Activated CD8-positive, alpha-beta memory T cell treated with anti-CD3 and anti-CD28 coated beads, Interleukin-2, amount 10 ng/mL, durations not matched to agents 7 days and 5 days (primary cell): ENCODE results near the gene POLR1D. TPM values are rescaled to one million over a fixed set of nuclear protein-coding genes. Genes with fewer than 3 reads are reported as not detected.
A peak's percentile ranks its signal among the peaks of the same experiment; 100 is the strongest.
"Not testable (repeated sequence)": the region's sequence is repeated elsewhere in the genome, so short reads cannot be mapped to it uniquely, and the experiment has no call there.

ENCODE experiments used
- ATAC-seq: fragments of 150-1000 bp; cut with Tn5 transposase; one replicate; pipeline ENCODE4 v1.10.0; 2021; ENCODE audit warnings: moderate library complexity
- CTCF ChIA-PET: fragments of 350-600 bp; sonication (Branson Sonifier 250); formaldehyde crosslinking; loops from one replicate; lab custom pipeline; 2021; ENCODE audit warnings: antibody characterized with exemption; lab: Charles Lee
- DNase-seq: peaks from one replicate; pipeline ENCODE4 v3.0.0-alpha.2; 2020
- H3K27ac Mint-ChIP-seq: one replicate; pipeline ENCODE4 v1.8.0; 2021; ENCODE audit warnings: mild to moderate bottlenecking, mixed read lengths
- H3K27me3 Mint-ChIP-seq: one replicate; pipeline ENCODE4 v1.8.0; 2021; ENCODE audit warnings: mixed read lengths
- H3K36me3 Mint-ChIP-seq: one replicate; pipeline ENCODE4 v1.8.0; 2021; ENCODE audit warnings: mild to moderate bottlenecking, mixed read lengths
- H3K4me1 Mint-ChIP-seq: one replicate; pipeline ENCODE4 v1.8.0; 2021; ENCODE audit warnings: mixed read lengths
- H3K4me3 Mint-ChIP-seq: one replicate; pipeline ENCODE4 v1.8.0; 2021; ENCODE audit warnings: mild to moderate bottlenecking, moderate library complexity, mixed read lengths
- H3K9me3 Mint-ChIP-seq: one replicate; pipeline ENCODE4 v1.8.0; 2022; ENCODE audit warnings: low read depth, mixed read lengths
- total RNA-seq, 2 experiments: library from RNA; stranded (reverse); gene quantifications; one replicate each; pipeline ENCODE4 v1.2.3, GENCODE V29; 2021

The POLR1D gene
- total RNA-seq, 2 experiments from 2014 or later = 99.7 to 108 TPM

DNA sequence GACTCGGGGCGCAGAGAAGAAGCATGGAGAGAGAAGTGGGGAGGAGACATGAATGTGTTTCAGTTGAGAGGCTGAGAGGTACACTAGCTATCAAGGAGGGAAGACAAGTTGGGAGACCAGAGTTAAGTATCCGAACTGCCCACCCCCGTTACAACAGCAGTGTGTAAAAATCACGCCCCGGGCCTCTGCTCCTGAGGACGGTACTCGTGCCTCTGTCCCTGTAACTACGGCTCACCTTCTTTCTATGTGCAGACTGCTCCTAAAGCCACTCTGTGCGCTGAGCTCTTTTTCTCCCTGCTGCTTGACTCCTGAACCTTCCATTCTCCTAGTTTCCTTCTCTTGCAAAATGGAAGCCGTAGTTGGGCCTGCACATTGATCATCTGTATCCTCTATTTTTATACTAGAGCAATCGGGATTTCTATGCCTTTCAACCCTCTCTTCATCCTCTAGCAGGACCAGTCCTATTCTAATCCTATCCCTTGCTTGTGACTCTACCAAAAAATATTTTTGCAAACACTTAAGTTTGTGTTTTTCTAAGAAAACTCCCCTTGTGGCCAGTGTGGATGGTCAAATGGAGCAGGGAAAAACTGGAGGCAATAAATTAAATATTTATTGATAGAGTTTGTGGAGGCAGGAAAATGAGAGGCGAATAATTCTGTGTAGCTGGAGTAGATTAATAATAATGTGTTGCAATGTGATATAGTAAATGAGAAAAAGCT, 569 bp downstream of the POLR1D start:
- peaks cover 65% of the 10 kb centered on the region for H3K4me1 Mint-ChIP-seq
- peaks cover 28% of the 10 kb centered on the region for H3K36me3 Mint-ChIP-seq
- peak overlapping the region; percentile 97 for H3K4me3 Mint-ChIP-seq
- peak overlapping the region; percentile 95 for H3K27ac Mint-ChIP-seq
- no peak for DNase-seq
- H3K9me3 Mint-ChIP-seq = no peaks in the 10 kb centered on the region
- H3K27me3 Mint-ChIP-seq = no peaks in the 10 kb centered on the region
- CTCF ChIA-PET = interaction anchor here (0.8 to 2.0 kb wide), 3 partner anchors 27 to 195 kb away, joined by 3 to 5 read pairs (median 4); no protein-coding TSS in a partner anchor
- no peak for ATAC-seq

- H3K36me3 Mint-ChIP-seq = peaks cover 33% of the 10 kb centered on the region
These were observed 1.2 kb downstream of the POLR1D start for GRCh38 chr13:27622881-27623280.

GRCh38 chr13:27624071-27624470, 2.4 kb downstream of the POLR1D start:
- peaks cover 42% of the 10 kb centered on the region for H3K36me3 Mint-ChIP-seq
- no peaks in the 10 kb centered on the region for H3K27me3 Mint-ChIP-seq
- CTCF ChIA-PET = no interaction called here
- ATAC-seq = no peak
- no peak overlapping the region for H3K27ac Mint-ChIP-seq
- no peak overlapping the region for H3K4me3 Mint-ChIP-seq
- H3K4me1 Mint-ChIP-seq = peaks cover 65% of the 10 kb centered on the region
- no peaks in the 10 kb centered on the region for H3K9me3 Mint-ChIP-seq
- DNase-seq = no peak

More at GRCh38 chr13:27622881-27623280, 1.2 kb downstream of the POLR1D start:
- DNase-seq (no peak), ATAC-seq (no peak)
- CTCF ChIA-PET = interaction anchor here (0.8 to 2.0 kb wide), 2 partner anchors 27 to 196 kb away, joined by 3 to 5 read pairs; no protein-coding TSS in a partner anchor
- Mint-ChIP-seq H3K4me3 (peak overlapping the region; percentile 97), H3K9me3 (no peaks in the 10 kb centered on the region), H3K27me3 (no peaks in the 10 kb centered on the region), H3K4me1 (peaks cover 71% of the 10 kb centered on the region), H3K27ac (no peak overlapping the region)

- Mint-ChIP-seq H3K4me3 (no peak overlapping the region), H3K9me3 (no peaks in the 10 kb centered on the region), H3K36me3 (peaks cover 45% of the 10 kb centered on the region), H3K27ac (no peak overlapping the region), H3K4me1 (peaks cover 64% of the 10 kb centered on the region), H3K27me3 (no peaks in the 10 kb centered on the region)
- DNase-seq = no peak
- CTCF ChIA-PET = interaction anchor here (1.6 kb wide), 1 partner anchor 201 kb away, joined by 3 read pairs; no protein-coding TSS in a partner anchor
- ATAC-seq = no peak
These were observed 4.1 kb downstream of the POLR1D start for GRCh38 chr13:27625839-27626238.

DNA sequence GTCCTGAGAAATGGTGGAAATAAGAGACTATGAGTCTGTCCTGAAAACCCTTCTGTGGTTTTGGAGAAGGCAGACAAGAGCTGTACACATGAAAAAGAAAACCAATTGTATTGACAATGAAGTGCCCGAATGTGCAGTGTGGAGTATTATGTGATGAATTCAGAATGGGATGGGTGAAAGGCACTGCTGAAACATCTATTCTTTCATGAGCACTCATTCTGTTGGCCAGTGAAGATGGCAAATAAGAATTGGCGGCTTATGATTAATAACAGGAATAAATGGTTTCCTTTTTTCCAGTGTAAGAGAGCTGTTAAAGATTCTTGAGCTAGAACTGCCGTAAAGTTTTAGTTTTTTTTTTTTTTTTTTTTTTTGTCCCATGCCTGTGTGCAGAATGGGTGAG, 5.7 kb downstream of the POLR1D start:
- no peak for DNase-seq
- Mint-ChIP-seq H3K4me3 (no peak overlapping the region), H3K27ac (no peak overlapping the region), H3K9me3 (no peaks in the 10 kb centered on the region), H3K4me1 (peaks cover 68% of the 10 kb centered on the region), H3K36me3 (peaks cover 51% of the 10 kb centered on the region), H3K27me3 (no peaks in the 10 kb centered on the region)
- CTCF ChIA-PET = no interaction called here
- ATAC-seq = no peak

DNA sequence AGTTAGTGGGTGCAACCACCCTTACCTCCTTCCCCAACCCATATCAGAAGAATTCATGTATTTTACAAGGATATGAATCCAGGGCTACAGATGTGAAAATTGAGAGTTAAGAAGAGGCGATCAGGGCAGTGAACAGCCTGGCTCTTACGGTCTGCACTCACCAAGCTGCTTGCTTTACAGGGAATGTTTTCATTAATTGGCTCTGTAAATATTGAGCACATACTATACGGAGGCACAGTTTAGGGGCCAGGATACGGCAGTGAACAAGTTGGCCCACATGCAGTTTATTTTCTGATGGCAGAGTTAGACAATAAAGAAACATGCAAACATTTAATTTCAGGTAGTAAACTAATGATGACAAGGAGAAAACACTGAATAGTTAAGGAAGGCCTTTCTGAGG, 6.4 kb downstream of the POLR1D start:
- CTCF ChIA-PET = no interaction called here
- ATAC-seq (no peak), DNase-seq (no peak)
- Mint-ChIP-seq H3K9me3 (no peaks in the 10 kb centered on the region), H3K27me3 (no peaks in the 10 kb centered on the region), H3K4me3 (no peak overlapping the region), H3K4me1 (peaks cover 62% of the 10 kb centered on the region), H3K36me3 (peaks cover 53% of the 10 kb centered on the region), H3K27ac (no peak overlapping the region)

DNA sequence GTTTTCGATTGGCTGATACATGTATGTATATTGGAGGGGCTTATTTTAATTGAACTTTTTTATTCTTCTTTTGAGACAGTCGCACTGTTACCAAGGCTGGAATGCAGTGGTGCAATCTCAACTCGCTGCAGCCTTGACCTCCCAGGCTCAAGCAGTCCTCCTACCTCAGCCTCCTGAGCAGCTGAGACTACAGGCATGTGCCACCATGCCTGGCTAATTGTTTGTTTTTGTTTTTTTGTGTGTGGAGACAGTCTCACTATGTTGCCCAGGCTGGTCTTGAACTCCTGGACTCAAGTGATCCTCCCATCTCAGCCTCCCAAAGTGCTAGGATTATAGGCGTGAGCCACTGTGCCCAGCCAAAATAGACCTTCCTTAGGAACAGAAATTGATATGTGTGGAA, 7.1 kb downstream of the POLR1D start:
- CTCF ChIA-PET, H3K27me3 Mint-ChIP-seq, H3K27ac Mint-ChIP-seq, H3K9me3 Mint-ChIP-seq, ATAC-seq, H3K4me3 Mint-ChIP-seq, DNase-seq: not testable (repeated sequence)
- peaks cover 55% of the 10 kb centered on the region for H3K4me1 Mint-ChIP-seq
- peaks cover 52% of the 10 kb centered on the region for H3K36me3 Mint-ChIP-seq

- Mint-ChIP-seq H3K4me3 (no peak overlapping the region), H3K27me3 (no peaks in the 10 kb centered on the region), H3K4me1 (peaks cover 40% of the 10 kb centered on the region), H3K36me3 (peaks cover 40% of the 10 kb centered on the region), H3K27ac (no peak overlapping the region), H3K9me3 (no peaks in the 10 kb centered on the region)
- CTCF ChIA-PET = no interaction called here
- DNase-seq (no peak), ATAC-seq (no peak)
These were observed 9.5 kb downstream of the POLR1D start for GRCh38 chr13:27631156-27631555.

DNA sequence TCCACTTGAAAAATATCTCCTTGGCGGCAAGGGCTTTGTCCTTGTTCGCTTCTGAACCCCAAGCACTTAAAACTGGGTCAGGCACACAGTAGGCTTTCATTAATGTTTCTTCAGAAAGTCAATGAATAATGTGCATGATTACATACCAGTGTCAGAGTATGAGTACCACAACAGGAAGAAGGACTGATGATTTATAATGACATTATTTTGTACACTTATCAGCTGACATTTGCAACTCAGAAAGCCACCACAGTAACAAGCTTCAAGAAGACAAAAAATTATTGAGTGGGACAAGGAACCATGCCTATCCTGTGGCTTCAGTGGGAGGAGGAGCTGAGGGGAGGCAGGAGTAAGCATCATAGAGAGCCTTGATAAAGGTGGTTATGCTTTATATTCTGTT, 10.0 kb downstream of the POLR1D start:
- Mint-ChIP-seq H3K4me3 (no peak overlapping the region), H3K27me3 (no peaks in the 10 kb centered on the region), H3K27ac (no peak overlapping the region), H3K4me1 (peaks cover 38% of the 10 kb centered on the region), H3K9me3 (no peaks in the 10 kb centered on the region), H3K36me3 (peaks cover 40% of the 10 kb centered on the region)
- CTCF ChIA-PET = interaction anchor here (1.1 kb wide), 1 partner anchor 11 kb away, joined by 3 read pairs; no protein-coding TSS in a partner anchor
- DNase-seq = no peak
- no peak for ATAC-seq

DNA sequence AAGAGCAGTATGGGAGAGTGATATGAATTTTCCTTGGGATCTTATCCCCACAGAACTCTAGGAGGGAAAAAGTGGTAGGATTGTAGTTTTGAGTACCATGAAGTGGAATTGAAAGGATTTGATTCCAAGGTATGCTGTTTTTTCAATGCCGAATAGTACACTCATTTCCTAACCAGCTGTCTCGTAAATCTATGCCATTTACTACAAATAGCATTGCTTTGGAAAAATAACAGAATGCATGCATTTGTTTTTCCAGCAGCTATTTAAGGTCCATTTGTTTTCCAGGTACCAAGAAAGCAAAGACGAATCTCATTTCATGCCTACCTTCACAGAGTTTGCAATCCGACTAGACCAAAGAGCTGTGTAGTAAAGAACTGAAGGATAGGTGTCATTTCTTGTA, 10.5 kb downstream of the POLR1D start:
- CTCF ChIA-PET = interaction anchor here (1.1 kb wide), 1 partner anchor 11 kb away, joined by 3 read pairs; no protein-coding TSS in a partner anchor
- peaks cover 39% of the 10 kb centered on the region for H3K36me3 Mint-ChIP-seq
- H3K4me1 Mint-ChIP-seq = peaks cover 38% of the 10 kb centered on the region
- H3K4me3 Mint-ChIP-seq = no peak overlapping the region
- no peaks in the 10 kb centered on the region for H3K27me3 Mint-ChIP-seq
- ATAC-seq (no peak), DNase-seq (no peak)
- H3K9me3 Mint-ChIP-seq = no peaks in the 10 kb centered on the region
- H3K27ac Mint-ChIP-seq = no peak overlapping the region

DNA sequence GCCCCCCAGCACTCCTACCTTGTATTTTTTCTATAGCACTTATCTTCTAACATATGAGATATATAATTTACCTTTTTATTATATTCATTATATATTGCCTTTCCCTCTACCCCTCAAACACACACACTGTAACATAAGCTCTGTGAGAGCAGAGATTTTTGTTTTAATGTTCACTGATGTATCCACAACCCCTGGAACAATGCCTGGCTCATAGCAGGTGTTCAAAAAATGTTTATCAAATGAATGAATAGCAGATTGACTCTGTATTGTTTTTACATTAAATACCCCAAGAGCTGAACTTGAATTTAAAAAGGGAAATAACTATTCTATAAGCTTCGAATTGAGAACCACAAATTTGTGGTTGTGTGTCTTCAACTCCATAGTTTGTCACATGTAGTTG, 11.0 kb downstream of the POLR1D start:
- Mint-ChIP-seq H3K4me1 (peaks cover 33% of the 10 kb centered on the region), H3K27me3 (no peaks in the 10 kb centered on the region), H3K36me3 (peaks cover 36% of the 10 kb centered on the region)

DNA sequence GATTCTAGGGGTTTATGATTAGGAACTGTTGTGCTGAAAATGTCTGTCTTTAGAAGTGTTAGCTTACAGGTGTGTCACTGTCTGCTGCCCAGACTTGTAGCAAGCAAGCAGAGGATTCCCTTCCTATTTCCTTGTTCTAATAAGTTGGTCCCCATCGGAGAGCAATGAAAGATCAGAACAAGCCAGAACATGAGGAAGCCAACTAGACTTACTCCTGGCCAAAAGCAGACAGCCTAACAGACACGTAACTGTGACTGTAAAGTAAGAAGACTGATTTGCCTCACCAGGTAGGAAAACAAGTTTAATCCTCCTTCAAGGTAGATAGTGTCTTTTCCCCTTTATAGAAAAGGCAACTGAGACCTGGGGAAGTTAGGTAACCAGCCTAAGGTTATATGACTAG, 12.5 kb downstream of the POLR1D start:
- Mint-ChIP-seq H3K27me3 (no peaks in the 10 kb centered on the region), H3K36me3 (peaks cover 29% of the 10 kb centered on the region), H3K4me3 (no peak overlapping the region), H3K9me3 (no peaks in the 10 kb centered on the region), H3K27ac (no peak overlapping the region), H3K4me1 (peaks cover 30% of the 10 kb centered on the region)
- CTCF ChIA-PET = interaction anchor here (0.6 to 0.7 kb wide), 2 partner anchors 123 to 644 kb away, joined by 3 read pairs; no protein-coding TSS in a partner anchor
- ATAC-seq (no peak), DNase-seq (no peak)

More for the DNA sequence above, 11.0 kb downstream of the POLR1D start:
- no peak for ATAC-seq
- DNase-seq = no peak
- Mint-ChIP-seq H3K4me3 (no peak overlapping the region), H3K9me3 (no peaks in the 10 kb centered on the region), H3K27ac (no peak overlapping the region)
- CTCF ChIA-PET = interaction anchor here (1.1 kb wide), 1 partner anchor 12 kb away, joined by 3 read pairs; no protein-coding TSS in a partner anchor

- peaks cover 33% of the 10 kb centered on the region for H3K36me3 Mint-ChIP-seq
- DNase-seq (no peak), ATAC-seq (no peak)
- H3K27me3 Mint-ChIP-seq = no peaks in the 10 kb centered on the region
- CTCF ChIA-PET = interaction anchor here (0.6 to 0.7 kb wide), 2 partner anchors 122 to 644 kb away, joined by 3 read pairs; no protein-coding TSS in a partner anchor
- H3K4me1 Mint-ChIP-seq = peaks cover 30% of the 10 kb centered on the region
- no peaks in the 10 kb centered on the region for H3K9me3 Mint-ChIP-seq
- H3K27ac Mint-ChIP-seq = no peak overlapping the region
- H3K4me3 Mint-ChIP-seq = no peak overlapping the region
These were observed 13.1 kb downstream of the POLR1D start for GRCh38 chr13:27634791-27635190.

- ATAC-seq = no peak
These were observed 13.6 kb downstream of the POLR1D start for GRCh38 chr13:27635266-27635665.

More at GRCh38 chr13:27635266-27635665, 13.6 kb downstream of the POLR1D start:
- H3K27me3 Mint-ChIP-seq = no peaks in the 10 kb centered on the region
- peaks cover 33% of the 10 kb centered on the region for H3K36me3 Mint-ChIP-seq
- peaks cover 30% of the 10 kb centered on the region for H3K4me1 Mint-ChIP-seq
- H3K4me3 Mint-ChIP-seq = no peak overlapping the region
- CTCF ChIA-PET = no interaction called here
- no peak overlapping the region for H3K27ac Mint-ChIP-seq
- no peak for DNase-seq
- no peaks in the 10 kb centered on the region for H3K9me3 Mint-ChIP-seq
